ENCODE data around the gene OR52E8.
A peak's percentile ranks its signal among the peaks of the same experiment; 100 is the strongest.

OR52E8 gene

DNA sequence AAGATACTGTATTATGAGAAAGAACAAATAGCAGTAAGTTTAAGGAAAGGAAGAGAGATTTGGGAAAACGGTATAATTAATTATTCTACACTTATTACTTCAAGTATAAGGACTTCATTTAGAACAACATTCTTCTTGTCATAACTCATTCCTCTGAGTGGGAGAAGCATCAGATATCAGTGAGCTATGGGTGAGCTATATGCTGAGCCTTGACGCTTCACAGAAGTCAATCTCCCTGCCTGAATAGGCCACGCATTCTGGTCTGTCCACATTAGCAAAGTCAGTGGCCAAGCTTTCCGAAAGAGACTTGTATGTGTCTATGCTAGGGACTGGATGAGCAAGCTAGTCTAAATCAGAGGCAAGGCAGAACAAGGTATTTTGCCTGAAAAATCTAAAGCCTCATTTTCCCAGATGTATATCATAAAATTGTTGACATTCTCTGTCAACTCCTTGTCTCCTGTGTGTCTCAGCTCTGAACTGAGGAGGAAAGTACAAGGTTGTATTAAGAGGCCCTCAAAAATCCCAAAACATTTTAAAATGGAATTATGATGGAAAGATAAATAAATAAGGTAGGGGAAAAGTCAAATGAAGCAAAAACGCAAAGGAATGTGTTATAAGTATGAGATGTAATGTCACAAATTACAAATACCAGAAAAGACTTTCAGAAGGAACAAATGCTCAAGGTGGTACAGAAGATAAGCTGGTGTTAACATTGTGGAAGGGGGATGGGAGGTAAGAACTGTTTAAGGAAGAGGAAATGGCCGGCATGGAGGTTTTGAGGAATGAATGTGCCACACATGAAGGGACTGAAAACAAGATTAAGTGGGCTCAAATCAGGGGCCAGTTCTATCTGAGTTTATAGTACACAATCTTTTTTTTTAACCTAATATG, 47.3 kb downstream of the OR52E8 start:
- intact Hi-C loops (cut with DNase I), result no loop called here

DNA sequence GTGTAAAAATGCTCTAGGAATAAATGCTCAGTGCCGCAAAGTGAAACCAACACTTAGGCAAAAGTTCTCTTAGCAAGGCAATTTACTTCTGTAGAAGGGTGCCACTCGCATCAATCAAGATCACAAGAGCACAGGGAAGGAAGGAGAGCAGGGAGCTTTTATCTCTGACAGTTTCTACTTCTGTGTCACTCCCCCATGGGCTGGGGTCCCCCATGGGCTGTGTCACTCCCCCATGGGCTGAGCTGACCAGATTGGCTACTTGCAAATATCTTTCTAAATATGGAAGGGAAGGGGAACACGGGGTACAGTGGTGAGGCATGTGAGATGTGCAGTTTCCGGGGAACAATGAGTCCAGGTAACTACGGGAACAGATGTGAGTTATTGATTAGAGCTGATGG, 48.4 kb downstream of the OR52E8 start:
- DNase-seq, result no peak
- intact Hi-C loops (cut with DNase I), result no loop called here

More for the DNA sequence above, 47.3 kb downstream of the OR52E8 start:
- DNase-seq, result no peak

DNA sequence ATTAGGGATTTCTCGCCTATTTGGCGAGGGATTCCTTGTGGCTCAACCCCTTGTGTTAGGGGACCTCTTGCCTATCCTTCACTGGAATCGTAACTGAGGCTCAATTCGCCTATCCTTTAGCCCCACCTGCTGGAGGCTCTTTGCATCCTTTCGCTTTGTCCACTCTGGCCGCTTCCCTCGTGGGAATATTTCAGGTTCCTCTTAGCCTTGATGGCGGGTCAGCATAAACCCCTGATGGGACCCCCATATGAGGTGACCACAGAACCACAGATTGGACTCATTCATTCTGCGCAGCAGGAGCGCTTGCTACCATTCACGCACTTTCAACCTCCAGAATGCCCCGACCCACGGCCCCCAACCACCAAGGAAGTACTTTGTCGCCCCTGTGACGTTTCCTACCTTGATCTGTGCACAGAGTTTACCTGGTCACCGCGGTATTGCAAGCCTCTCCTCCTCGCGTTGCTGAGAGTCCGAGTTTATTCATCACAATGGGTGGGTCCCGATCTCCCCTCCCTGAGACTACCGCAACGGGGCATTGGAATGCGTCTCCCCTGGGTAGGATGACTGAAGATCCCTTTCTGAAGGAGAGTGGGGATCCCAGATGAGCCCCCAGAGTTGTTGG, 48.9 kb downstream of the OR52E8 start, which contains the start of gene OR52N2:
TSS of gene OR52N2 (plus strand) at position 425 of the 622 bp plus-strand sequence. CDS start 11,412 bp downstream, outside the sequence.
- peak; percentile 12 to 88 (median 71) for DNase-seq
- intact Hi-C loops (cut with DNase I), result no loop called here

DNA sequence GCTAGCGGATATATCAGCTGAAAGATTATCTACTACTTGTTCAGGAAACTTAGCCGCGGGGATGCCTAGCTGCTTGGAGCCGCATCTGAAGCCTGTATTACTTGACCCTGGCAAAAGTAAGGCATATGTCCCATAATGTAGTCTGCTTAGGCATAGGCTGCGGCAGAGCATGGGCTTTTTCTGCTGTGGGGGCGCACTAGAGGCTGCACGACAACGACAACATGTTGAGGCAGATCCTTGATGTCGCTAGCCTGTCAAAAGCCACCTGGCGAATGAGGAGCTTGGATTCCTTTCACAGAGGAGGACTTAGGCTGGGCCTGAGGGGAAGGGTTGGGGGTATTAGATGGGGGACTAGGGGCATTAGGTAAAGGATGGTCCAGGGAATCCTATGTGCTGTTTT, 49.9 kb downstream of the OR52E8 start:
- no peak for DNase-seq
- intact Hi-C loops (cut with DNase I), result no loop called here

All from head of caudate nucleus (tissue), 42 donors.